B cell (primary cell): Measurements from ENCODE around the gene FCSK. TPM values are rescaled to one million over a fixed set of nuclear protein-coding genes. Genes with fewer than 3 reads are reported as not detected.

Source experiments
- ATAC-seq: fragments of 200-7000 bp; cut with Tn5 transposase; one replicate; pipeline ENCODE4 v1.10.0; 2021; ENCODE audit warnings: low read depth, mild to moderate bottlenecking, moderate number of reproducible peaks, moderate library complexity
- CTCF ChIA-PET: fragments of 350-600 bp; sonication (Branson Sonifier 250); formaldehyde crosslinking; loops from one replicate; lab custom pipeline; 2021; ENCODE audit warnings: antibody characterized with exemption, inconsistent platforms; lab: Charles Lee
- POLR2A ChIA-PET: fragments of 350-600 bp; sonication (Branson Sonifier 250); formaldehyde crosslinking; loops from one replicate; lab custom pipeline; 2021; ENCODE audit warnings: antibody characterized with exemption; lab: Charles Lee
- DNase-seq: peaks from one replicate; pipeline ENCODE4 v3.0.0; 2013
- H2AFZ ChIP-seq: 2 replicates; pipeline ENCODE4 v1.6.1; 2012; ENCODE audit warnings: mild to moderate bottlenecking, low read depth, low read length; ENCODE audit not compliant: insufficient read depth, poor library complexity, severe bottlenecking
- H3K27ac ChIP-seq, 2 donors: 1 replicate in 1 of 2; 2 replicates in 1 of 2; pipeline ENCODE4 v1.5.1; 2012 to 2013; ENCODE audit warnings: low read length in 2 of 2, mild to moderate bottlenecking in 2 of 2, moderate library complexity in 1 of 2
- H3K27me3 ChIP-seq, 4 experiments: fragments of 200-600 bp in 1 of 4; sonication (generic) in 1 of 4; replicated peaks in 1 of 4; 1 replicate in 2 of 4; 2 replicates in 2 of 4; pipeline versions ENCODE4 v1.6.1 to v1.7.0; 2013 to 2016; ENCODE audit warnings: low read length in 3 of 4, mild to moderate bottlenecking in 2 of 4, mixed read lengths in 1 of 4, moderate library complexity in 1 of 4; ENCODE audit not compliant: insufficient read depth in 4 of 4, control insufficient read depth in 3 of 4; ENCODE audit errors: control extremely low read depth in 1 of 4
- H3K36me3 ChIP-seq, 2 experiments: replicated peaks in 1 of 2; 1 replicate in 1 of 2; 2 replicates in 1 of 2; pipeline versions ENCODE4 v1.6.1 to v1.7.1; 2013; ENCODE audit warnings: low read length in 1 of 2; ENCODE audit not compliant: insufficient read depth in 2 of 2, control insufficient read depth in 1 of 2; ENCODE audit errors: control extremely low read depth in 1 of 2, extremely low read depth in 1 of 2
- H3K4me1 ChIP-seq, 2 donors: fragments of 200-600 bp in 1 of 2; sonication (generic) in 1 of 2; 1 replicate in 1 of 2; 2 replicates in 1 of 2; pipeline versions ENCODE4 v1.5.1 to v1.6.1; 2013 to 2017; ENCODE audit warnings: low read length in 2 of 2; ENCODE audit not compliant: control insufficient read depth in 2 of 2, insufficient read depth in 2 of 2
- H3K4me2 ChIP-seq: replicated peaks from 2 replicates; pipeline ENCODE3; 2012; ENCODE audit warnings: mild to moderate bottlenecking, low read depth, low read length; ENCODE audit not compliant: poor library complexity, severe bottlenecking
- H3K4me3 ChIP-seq, 5 experiments: fragments of 200-600 bp in 1 of 5; sonication (generic) in 1 of 5; 1 replicate in 3 of 5; 2 replicates in 2 of 5; pipeline versions ENCODE4 v1.5.1 to v1.7.0; 2011 to 2016; ENCODE audit warnings: low read length in 4 of 5, mild to moderate bottlenecking in 4 of 5, low read depth in 2 of 5, control low read depth in 1 of 5, moderate library complexity in 1 of 5; ENCODE audit not compliant: insufficient read depth in 1 of 5; ENCODE audit errors: control extremely low read depth in 1 of 5, extremely low read depth in 1 of 5
- H3K79me2 ChIP-seq: fragments of 200-600 bp; sonication (generic); one replicate; pipeline ENCODE4 v1.6.0; 2016; ENCODE audit warnings: low read length; ENCODE audit not compliant: control insufficient read depth, insufficient read depth
- H3K9ac ChIP-seq: fragments of 200-600 bp; sonication (generic); 2 replicates; pipeline ENCODE4 v1.6.1; 2017; ENCODE audit warnings: mild to moderate bottlenecking, low read length, moderate library complexity
- H3K9me3 ChIP-seq, 3 donors: one replicate each; pipeline versions ENCODE4 v1.6.1 to v1.7.1; 2013; ENCODE audit warnings: low read length in 2 of 3; ENCODE audit not compliant: control insufficient read depth in 2 of 3, insufficient read depth in 1 of 3; ENCODE audit errors: control extremely low read depth in 1 of 3
- H4K20me1 ChIP-seq: 2 replicates; pipeline ENCODE4 v1.6.0; 2012; ENCODE audit warnings: mild to moderate bottlenecking, low read length; ENCODE audit not compliant: insufficient read depth, control insufficient read depth, poor library complexity, severe bottlenecking
- H3K27ac Mint-ChIP-seq: one replicate; pipeline ENCODE4 v1.8.0; 2021; ENCODE audit warnings: mixed read lengths
- H3K27me3 Mint-ChIP-seq: one replicate; pipeline ENCODE4 v1.8.0; 2021; ENCODE audit warnings: mixed read lengths
- H3K4me1 Mint-ChIP-seq: one replicate; pipeline ENCODE4 v1.8.0; 2021; ENCODE audit warnings: mixed read lengths
- H3K4me3 Mint-ChIP-seq: one replicate; pipeline ENCODE4 v1.8.0; 2021; ENCODE audit warnings: mixed read lengths
- H3K9me3 Mint-ChIP-seq: one replicate; pipeline ENCODE4 v1.8.0; 2022; ENCODE audit warnings: mixed read lengths; ENCODE audit not compliant: insufficient read depth
- EZH2 ChIP-seq: IDR thresholded peaks from 2 replicates; pipeline ENCODE4 v1.6.1; 2012; ENCODE audit warnings: borderline replicate concordance, low read depth, mild to moderate bottlenecking, moderate library complexity, low read length; ENCODE audit not compliant: insufficient read depth, poor library complexity, severe bottlenecking
- WGBS: methylation state at CpG from one replicate; pipeline ENCODE4 v1.1.5; 2013; ENCODE audit warnings: missing lambda C conversion rate; ENCODE audit not compliant: insufficient coverage; 5-methylcytosine and 5-hydroxymethylcytosine counted together
- intact Hi-C: fragments of 100-400 bp; cut with micrococcal nuclease; formaldehyde crosslinking; loops from one replicate; pipeline ENCODE4 v1.10.0; 2022
- polyA plus RNA-seq: library from polyadenylated mRNA; depleted of rRNA; stranded (reverse); fragments of >200 nt; gene quantifications from 2 replicates; pipeline ENCODE4 v1.2.3, GENCODE V29; 2012
- total RNA-seq, 2 donors: library from RNA; stranded (reverse); fragments of 120-200 nt in 1 of 2; gene quantifications; 1 replicate in 1 of 2; 2 replicates in 1 of 2; pipeline versions ENCODE4 v1.2.3 to v1.2.4, GENCODE V29; 2013 to 2022
- TF ChIP-seq, protein P1 (sequence below): fragments of 200-600 bp; IDR thresholded peaks from one replicate; pipeline ENCODE4 v1.8.0; 2022; ENCODE audit warnings: antibody characterized with exemption, mild to moderate bottlenecking

Gene FCSK
- total and polyA plus RNA-seq, 2 donors (not counting 1 experiment from before 2014, with no cell fraction given), result 19.4 to 24.8 TPM

DNA sequence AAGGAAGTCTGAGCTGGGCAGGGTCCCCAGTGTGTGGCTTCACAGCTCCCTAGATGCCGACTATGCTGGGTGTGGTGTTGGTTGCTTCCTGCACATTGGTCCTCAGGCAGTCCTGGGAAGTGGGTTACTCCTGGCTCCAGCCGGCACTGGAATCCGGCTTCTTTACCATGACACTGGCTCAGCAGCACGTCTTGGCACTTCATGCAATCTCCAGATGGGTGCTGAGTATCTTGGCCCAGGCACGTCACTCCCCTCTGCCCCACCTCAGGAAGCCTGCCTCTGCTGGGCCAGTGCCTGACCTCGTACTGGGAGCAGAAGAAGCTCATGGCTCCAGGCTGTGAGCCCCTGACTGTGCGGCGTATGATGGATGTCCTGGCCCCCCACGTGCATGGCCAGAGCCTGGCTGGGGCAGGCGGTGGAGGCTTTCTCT, 24.5 kb downstream of the FCSK start:
- no peak overlapping the region for H2AFZ ChIP-seq
- H3K9ac ChIP-seq, result no peak overlapping the region
- H3K4me3 Mint-ChIP-seq, result no peak overlapping the region
- no peaks in the 10 kb centered on the region for H3K4me1 ChIP-seq
- no peaks in the 10 kb centered on the region for H3K27me3 Mint-ChIP-seq
- ATAC-seq (no peak), DNase-seq (no peak)
- H3K9me3 ChIP-seq, result no peaks in the 10 kb centered on the region
- H3K27ac Mint-ChIP-seq, result no peak overlapping the region
- H3K4me3 ChIP-seq, result no peak overlapping the region
- no peaks in the 10 kb centered on the region for H3K79me2 ChIP-seq
- WGBS, result 82% methylated on average over 10 of the region's 10 CpGs
- no peaks in the 10 kb centered on the region for H3K27me3 ChIP-seq
- TF ChIP-seq EZH2, result no peak
- TF ChIP-seq, protein P1, sequence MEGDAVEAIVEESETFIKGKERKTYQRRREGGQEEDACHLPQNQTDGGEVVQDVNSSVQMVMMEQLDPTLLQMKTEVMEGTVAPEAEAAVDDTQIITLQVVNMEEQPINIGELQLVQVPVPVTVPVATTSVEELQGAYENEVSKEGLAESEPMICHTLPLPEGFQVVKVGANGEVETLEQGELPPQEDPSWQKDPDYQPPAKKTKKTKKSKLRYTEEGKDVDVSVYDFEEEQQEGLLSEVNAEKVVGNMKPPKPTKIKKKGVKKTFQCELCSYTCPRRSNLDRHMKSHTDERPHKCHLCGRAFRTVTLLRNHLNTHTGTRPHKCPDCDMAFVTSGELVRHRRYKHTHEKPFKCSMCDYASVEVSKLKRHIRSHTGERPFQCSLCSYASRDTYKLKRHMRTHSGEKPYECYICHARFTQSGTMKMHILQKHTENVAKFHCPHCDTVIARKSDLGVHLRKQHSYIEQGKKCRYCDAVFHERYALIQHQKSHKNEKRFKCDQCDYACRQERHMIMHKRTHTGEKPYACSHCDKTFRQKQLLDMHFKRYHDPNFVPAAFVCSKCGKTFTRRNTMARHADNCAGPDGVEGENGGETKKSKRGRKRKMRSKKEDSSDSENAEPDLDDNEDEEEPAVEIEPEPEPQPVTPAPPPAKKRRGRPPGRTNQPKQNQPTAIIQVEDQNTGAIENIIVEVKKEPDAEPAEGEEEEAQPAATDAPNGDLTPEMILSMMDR, result no peak
- H3K4me2 ChIP-seq, result no peak overlapping the region
- H3K9me3 Mint-ChIP-seq, result no peaks in the 10 kb centered on the region
- ChIA-PET CTCF (no interaction called here), POLR2A (interaction anchor here (0.6 kb wide), 1 partner anchor 105 kb away, joined by 8 read pairs; no protein-coding TSS in a partner anchor)
- intact Hi-C loops, result no loop called here
- H3K4me1 Mint-ChIP-seq, result no peaks in the 10 kb centered on the region
- H4K20me1 ChIP-seq, result no peaks in the 10 kb centered on the region
- H3K27ac ChIP-seq, result no peak overlapping the region
- peaks cover 8 to 47% of the 10 kb centered on the region in 2 experiments for H3K36me3 ChIP-seq

DNA sequence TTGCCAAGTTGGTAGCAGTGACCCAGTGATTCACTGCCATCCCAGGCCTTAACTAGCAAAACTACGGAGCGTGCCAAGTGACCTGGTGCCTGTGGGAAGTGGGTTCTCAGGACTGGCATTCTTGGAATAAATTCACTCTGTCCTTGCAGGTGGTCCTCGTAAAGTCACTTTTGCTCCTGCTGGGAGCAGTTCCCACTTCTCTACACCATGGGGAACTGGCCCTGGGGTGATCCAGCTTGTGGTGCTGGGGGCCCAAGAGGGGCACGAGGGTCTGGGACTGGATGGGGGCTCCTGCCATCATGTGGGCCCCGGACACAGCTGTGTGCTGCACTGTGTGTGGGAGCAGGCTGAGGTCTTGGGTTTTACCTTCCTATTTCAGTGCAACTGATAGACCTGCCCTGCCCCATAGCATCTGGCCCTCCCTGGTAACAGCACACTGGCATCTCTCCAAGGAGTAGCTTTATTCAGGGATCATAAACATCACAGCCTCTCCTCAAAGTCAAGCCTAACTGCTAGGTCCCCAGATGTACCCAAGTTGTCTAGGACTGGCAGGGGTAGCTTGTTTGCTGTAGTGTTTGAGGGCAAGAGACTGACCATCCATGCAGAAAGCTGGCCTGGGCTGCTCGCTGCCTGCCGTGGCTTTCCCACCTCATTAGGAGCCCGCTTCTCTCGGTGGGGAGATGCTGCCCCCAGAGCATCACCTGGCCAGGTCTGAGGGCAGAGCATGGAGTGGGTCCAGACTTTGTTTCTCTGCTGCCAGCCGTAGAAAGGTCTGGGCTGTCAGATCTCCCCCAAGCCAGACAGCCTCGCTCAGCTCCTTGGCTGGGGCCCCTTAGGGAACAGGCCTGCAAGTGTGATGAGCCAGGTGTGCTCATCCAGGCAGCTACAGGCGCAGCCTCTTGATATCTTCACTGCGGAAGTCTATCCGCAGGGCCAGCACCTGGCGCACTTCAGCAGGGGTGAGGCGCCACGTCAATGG, 26.0 kb downstream of the FCSK start:
- Histone ChIP-seq H3K4me3 (no peak overlapping the region), H4K20me1 (no peaks in the 10 kb centered on the region), H3K9ac (no peak overlapping the region), H3K27me3 (no peaks in the 10 kb centered on the region), H3K4me1 (no peaks in the 10 kb centered on the region), H3K9me3 (no peaks in the 10 kb centered on the region), H2AFZ (no peak overlapping the region), H3K36me3 (peaks cover 8 to 51% of the 10 kb centered on the region in 2 experiments), H3K79me2 (no peaks in the 10 kb centered on the region), H3K27ac (no peak overlapping the region), H3K4me2 (no peak overlapping the region)
- intact Hi-C loops, result no loop called here
- ChIA-PET POLR2A (no interaction called here), CTCF (interaction anchor here (0.7 kb wide), 1 partner anchor 86 kb away, joined by 5 read pairs; no protein-coding TSS in a partner anchor)
- Mint-ChIP-seq H3K4me3 (no peak overlapping the region), H3K4me1 (no peaks in the 10 kb centered on the region), H3K9me3 (no peaks in the 10 kb centered on the region), H3K27ac (no peak overlapping the region), H3K27me3 (no peaks in the 10 kb centered on the region)
- WGBS, result 97% methylated on average over 14 of the region's 17 CpGs
- ATAC-seq (no peak), DNase-seq (no peak)
- TF ChIP-seq, protein P1, result no peak
- no peak for TF ChIP-seq EZH2
